GM18861 (cell line): ENCODE data around the gene UNC119B.

Source experiments
- ATAC-seq: cut with Tn5 transposase; IDR thresholded peaks from one replicate; pipeline ENCODE4 v1.9.1; 2021; ENCODE audit not compliant: unreplicated experiment

Gene UNC119B

DNA sequence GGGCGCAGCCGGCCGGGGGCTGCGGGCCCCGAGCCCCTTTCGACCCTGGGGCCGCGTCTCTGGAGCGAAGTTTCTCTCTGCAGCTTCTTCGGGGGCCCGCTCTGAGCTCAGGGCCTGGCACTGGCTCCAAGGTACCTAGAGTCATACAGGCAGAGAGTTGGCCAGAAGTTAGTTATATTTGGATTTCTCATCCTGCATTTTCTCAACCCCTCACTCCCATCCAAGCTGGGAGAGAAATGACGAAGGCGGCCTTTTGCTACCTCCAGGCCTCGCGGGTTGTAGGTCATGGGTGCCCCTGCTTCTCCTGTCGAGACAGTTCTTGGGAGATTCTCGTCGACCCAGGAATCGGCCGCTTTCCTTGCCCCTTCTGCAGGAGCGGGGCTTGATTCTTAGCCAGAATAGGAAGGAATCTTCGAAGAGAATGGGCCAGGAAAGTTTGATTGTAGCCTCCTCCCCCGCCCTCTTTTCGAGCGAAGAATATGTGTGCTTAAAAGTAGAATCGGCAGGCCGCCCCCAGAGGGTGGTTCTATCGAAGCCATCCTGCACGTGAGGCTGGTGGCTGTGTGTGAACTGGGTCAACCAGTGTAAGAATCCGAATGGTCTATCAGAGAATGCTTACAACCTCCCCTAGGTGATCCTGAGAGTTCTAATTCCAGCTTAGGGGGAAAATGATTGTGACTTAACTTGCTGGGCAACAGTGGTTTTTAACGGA is 22.5 kb upstream of the UNC119B start:
- ATAC-seq, result no peak

- no peak for ATAC-seq
Observed at GRCh38 chr12:120688527-120689071, 21.7 kb upstream of the UNC119B start.

GRCh38 chr12:120689397-120690082 is 20.7 kb upstream of the UNC119B start:
- no peak for ATAC-seq

DNA sequence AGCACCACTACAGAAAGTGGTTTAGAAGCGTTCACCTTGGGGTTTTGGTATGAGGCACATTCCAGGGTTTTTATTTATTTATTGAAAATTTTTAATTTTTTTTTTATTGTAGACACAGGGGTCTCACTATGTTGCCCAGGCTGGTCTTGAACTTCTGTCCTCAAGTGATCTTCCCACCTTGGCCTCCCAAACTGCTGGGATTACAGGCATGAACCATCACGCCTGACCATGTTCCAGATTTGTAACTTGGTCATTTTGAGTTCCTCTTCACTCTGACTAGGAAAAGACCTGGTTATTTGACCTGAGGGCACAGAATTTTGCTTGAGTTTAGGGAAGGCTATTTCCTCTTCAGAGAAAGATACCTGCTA is 20.2 kb upstream of the UNC119B start:
- no peak for ATAC-seq

GRCh38 chr12:120690978-120691377 is 19.3 kb upstream of the UNC119B start:
- no peak for ATAC-seq

DNA sequence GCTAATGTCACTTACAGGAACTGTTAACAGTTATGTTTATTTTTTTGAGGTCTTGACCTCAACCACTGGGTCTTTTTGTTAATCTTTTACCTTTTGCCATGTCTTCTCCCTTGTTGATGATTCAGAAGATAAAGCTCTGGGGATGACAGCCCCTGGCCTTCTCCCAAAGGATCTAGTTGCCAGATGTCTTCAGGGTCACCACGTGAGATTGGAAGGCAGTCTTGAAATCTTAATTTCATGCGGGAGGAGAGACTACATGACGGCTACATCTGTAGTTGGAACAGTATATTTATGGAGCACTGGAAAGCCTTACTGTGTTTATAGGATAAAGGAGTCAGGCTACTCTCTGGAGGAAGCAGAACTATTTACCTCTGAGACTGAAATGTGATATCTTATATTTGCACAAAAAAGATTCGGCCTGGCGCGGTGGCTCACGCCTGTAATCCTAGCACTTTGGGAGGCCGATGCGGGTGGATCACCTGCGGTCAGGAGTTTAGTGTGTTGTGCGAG is 17.7 kb upstream of the UNC119B start:
- no peak for ATAC-seq

- ATAC-seq, result no peak
Observed at GRCh38 chr12:120693848-120694247, 16.4 kb upstream of the UNC119B start.

DNA sequence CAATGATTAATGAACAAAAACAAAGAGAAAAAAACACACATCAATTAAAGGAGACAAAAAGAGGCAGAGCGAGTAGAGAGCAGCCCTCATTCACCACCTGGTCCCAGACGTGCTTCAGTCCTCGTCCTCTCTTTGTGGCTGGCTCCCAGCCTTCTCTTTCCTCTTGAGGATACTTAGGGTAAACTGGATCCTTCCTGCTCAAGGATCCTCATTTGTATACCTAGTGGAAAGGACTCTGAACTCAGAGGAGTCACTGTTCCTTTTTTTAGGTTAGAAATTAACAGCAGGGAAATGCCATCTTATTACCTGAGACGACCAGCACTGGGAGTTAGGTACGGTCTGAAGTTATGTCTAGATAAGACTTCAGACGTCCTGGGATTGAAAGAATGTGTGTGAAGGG is 13.6 kb upstream of the UNC119B start:
- no peak for ATAC-seq

DNA sequence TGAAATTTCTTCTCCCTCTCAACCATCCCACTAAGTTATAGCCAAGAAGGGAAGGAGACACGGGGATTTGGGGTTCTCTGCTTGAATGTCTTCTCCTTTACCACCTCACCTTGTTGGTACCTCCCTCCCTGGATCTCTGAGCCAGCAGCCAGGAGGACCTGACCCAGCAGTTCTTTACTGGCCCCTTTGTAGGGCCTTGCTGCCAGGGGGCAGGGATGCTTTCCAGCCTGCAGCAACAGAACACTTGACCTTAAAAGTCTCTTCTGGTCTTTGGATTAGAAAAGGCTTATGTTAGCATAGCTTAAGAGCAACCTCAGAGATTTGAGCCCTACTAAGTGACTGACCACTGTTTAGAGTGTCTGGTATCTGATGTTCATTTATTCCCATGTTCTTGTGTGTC is 12.9 kb upstream of the UNC119B start:
- no peak for ATAC-seq

DNA sequence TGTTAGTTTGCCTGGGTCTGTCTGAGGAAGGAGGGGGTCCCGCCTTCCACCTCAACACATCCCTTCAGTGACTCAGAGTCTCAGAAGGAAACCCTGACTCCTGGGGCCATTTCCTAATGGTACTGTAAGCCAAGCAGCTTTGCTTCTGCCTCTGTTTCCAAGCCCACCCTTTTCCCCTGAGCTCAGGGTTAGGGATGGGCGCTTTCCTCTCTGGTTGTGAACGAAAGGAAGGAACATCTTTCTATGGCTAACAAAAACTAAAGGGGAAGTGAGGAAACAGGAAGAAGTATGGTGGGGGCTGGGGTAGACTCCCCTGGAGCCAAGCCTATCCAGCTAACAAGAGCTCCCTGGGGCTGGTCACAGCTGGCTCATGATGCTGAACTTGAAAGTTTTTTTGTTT is 11.6 kb upstream of the UNC119B start:
- no peak for ATAC-seq

- no peak for ATAC-seq
Observed at GRCh38 chr12:120699553-120699952, 10.7 kb upstream of the UNC119B start.

- ATAC-seq, result no peak
Observed at GRCh38 chr12:120700886-120701285, 9.4 kb upstream of the UNC119B start.

GRCh38 chr12:120702637-120703036 is 7.6 kb upstream of the UNC119B start:
- no peak for ATAC-seq

- ATAC-seq, result no peak
Observed at GRCh38 chr12:120703311-120703942, 6.8 kb upstream of the UNC119B start.

GRCh38 chr12:120705618-120706017 is 4.6 kb upstream of the UNC119B start:
- ATAC-seq, result no peak

- ATAC-seq, result no peak
Observed at GRCh38 chr12:120706029-120706428, 4.2 kb upstream of the UNC119B start.

DNA sequence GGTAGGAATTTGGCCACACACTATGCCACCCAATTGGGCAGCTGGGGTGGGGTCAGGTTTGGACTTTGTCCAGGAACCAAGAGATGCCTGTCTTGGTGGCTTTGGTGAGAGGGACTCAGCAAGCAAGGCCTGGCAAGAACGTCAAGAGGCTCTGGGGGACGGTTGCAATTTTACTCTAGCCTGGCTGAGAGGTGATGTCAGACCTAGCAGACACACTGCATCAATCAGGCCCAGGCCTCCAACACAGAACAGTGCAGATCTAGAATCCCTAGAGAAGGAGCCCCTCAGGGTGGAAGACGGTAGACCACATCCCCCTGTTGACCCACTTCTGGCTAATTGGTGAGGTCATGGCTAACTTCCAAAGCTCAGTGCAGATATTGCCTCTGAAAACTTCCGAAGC is 1.6 kb upstream of the UNC119B start:
- ATAC-seq, result no peak

DNA sequence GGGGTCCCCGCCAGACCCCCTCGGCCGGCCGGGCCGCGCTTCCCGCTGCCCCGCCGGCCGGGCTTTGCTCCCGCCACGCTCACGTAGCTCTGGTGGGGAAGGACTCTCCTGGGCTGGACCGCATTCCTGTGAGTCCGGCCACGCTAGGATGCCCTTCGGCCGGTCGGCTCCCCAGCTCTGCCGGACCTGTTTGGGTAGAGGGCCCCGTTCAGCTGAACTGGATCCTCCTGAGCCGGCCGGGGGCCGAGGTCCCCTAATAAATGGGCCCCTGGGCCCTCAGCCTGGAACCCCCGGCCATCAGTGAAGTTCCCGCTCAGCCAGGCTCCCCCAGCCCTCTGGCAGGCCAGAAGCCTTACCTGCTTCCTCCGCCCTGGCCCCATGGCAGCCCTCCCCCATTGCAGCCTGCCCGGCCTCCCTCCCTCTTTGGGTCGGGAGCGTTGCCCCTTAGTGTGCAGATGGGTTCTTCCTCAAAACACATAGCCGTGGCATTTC is 593 bp downstream of the UNC119B start:
- ATAC-seq, result no peak

- ATAC-seq, result no peak
Observed at GRCh38 chr12:120711411-120711810, 1.2 kb downstream of the UNC119B start.

DNA sequence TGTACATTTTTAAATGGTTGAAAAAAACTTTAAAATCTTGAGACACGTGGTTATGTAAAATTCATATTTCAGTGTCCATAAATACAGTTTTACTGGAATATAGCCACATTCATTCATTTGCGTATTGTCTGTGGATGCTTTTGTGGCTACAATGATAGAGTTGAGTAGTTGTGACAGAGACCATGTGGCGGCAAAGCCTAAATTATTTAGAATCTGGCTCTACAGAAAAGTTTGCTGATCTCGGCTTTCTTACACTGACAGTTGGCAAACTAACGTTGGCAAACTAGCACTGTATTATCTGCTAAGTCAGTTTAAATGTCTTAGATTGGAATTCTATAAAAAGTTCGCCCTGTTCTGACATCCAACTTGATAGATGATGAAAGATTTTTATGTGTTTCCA is 2.4 kb downstream of the UNC119B start:
- no peak for ATAC-seq

GRCh38 chr12:120713861-120714482 is 3.7 kb downstream of the UNC119B start:
- ATAC-seq, result no peak
